ENCODE measurements around the gene TBXA2R.
"Not testable (repeated sequence)": the region's sequence is repeated elsewhere in the genome, so short reads cannot be mapped to it uniquely, and the experiment has no call there.

Gene TBXA2R

DNA sequence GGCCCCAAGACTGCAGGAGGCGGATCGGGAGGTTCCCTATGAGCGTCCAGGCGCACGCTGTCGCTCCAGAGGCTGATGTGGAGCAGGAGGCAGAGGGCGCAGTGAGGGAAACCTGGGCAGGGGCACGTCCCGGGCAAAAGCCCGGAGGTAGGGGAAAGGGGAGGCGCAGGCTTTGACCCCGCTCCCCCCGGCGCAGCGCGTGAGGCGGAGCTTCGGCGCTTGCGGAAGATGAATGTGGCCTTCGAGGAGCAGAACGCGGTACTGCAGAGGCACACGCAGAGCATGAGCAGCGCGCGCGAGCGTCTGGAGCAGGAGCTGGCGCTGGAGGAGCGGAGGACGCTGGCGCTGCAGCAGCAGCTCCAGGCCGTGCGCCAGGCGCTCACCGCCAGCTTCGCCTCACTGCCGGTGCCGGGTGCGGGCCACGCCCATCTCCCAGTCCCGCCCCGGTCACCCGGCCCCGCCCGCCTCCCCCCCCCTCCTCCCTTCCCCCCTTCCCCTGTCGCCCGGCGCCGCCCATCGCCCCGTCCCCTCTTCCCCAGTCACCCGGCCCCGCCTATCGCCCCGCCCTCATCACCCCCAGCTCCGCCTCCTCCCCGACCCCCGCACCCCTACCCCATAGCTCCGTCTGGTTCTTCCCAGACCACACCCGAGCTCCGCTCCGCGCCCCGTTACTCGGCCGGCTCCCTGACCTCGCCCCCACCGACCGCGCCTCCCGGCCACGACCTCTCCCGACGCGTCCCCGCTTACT, 29.8 kb downstream of the TBXA2R start:
- FAIRE-seq = no peak

- FAIRE-seq = no peak
Measured at GRCh38 chr19:3575949-3576673, 30.6 kb downstream of the TBXA2R start.

- FAIRE-seq = no peak
Measured at GRCh38 chr19:3575260-3575741, 31.4 kb downstream of the TBXA2R start.

DNA sequence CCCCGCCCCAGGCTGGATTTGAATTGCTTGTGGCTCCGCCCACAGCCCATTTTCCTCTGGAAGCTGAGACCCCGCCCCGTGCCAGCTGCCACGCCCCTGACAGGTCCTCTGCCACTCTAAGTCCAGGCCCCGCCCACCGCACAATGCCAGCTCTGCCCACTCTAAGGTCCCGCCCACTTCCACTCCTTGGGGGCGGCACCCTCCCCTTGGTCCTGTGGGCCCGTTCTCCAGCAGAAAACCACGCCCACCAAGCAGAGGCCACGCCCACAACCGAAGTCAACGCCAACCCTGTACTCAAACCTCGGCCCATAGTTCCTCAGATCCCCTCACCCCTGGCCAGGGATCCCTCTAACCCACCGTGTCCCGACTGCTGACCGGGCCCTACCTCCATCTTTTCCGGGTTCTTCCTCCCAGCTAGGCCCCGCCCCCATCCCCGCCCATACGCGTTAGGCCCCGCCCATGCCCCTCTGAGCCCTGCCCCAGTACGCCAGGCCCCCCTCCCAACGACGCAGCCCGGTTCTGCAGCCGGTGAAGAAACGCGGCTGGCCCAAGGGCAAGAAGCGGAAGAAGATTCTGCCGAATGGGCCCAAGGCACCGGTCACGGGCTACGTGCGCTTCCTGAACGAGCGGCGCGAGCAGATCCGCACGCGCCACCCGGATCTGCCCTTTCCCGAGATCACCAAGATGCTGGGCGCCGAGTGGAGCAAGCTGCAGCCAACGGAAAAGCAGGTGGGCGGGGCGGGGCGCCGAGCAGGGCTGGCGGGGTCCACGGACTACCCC, 32.6 kb downstream of the TBXA2R start:
- FAIRE-seq = peak; percentile 43

- no peak for FAIRE-seq
Measured at GRCh38 chr19:3573162-3573857, 33.4 kb downstream of the TBXA2R start.

DNA sequence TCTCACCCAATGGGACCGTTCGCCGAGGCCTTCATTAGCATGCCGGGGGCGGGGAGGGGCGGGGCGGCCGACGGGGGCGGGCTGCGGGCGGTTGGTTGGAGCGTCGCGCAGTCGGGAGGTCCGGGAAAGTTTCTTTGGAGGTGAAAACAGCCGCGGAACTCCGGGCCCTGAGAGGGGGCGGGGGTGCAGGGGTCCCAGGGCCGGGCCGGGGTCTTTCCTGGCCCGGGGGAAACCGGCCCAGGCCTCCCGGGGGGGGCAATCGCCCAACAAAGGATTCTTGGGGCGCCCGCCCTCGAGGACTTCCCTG, 33.9 kb downstream of the TBXA2R start, which contains the start of gene HMG20B:
Gene HMG20B (plus strand): TSS at position 90 of the 307 bp plus-strand sequence. CDS start 366 bp downstream, outside the sequence.
- no peak for FAIRE-seq

- FAIRE-seq = peak; percentile 95
Measured at GRCh38 chr19:3572132-3572854, 34.4 kb downstream of the TBXA2R start.

- no peak for FAIRE-seq
Measured at GRCh38 chr19:3570606-3571011, 36.1 kb downstream of the TBXA2R start.

DNA sequence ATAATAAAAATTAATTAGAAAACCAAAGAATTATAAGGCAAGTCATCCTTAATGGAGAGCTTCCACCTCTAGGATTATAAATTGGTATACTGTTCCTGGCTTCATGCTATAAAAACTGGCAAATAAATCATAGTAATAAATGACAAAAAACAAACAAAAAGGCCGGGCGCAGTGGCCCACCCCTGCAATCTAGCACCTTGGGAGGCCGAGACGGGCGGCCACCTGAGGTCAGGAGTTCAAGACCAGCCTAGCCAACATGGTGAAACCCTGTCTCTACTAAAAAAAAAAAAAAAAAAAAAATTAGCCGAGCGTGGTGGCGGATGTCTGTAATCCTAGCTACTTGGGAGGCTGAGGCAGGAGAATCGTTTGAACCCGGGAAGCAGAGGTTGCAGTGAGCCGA, 36.6 kb downstream of the TBXA2R start:
- not testable (repeated sequence) for FAIRE-seq

DNA sequence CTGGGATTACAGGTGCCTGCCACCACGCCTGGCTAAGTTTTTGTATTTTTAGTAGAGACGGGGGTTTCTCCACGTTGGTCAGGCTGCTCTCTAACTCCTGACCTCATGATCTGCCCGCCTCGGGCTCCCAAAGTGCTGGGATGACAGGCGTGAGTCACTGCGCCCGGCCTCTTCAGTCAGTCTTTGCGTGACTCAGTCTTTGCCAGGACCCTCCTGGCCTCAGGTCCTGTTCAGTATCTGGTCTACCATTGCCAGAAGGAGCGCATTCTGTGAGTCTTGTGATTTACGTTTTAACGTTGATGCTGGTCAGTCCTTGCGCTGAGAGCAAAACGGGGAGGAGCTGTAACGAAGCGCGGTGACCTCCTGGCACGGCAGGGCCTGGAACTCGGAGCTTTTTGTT, 41.5 kb downstream of the TBXA2R start:
- FAIRE-seq = no peak

DNA sequence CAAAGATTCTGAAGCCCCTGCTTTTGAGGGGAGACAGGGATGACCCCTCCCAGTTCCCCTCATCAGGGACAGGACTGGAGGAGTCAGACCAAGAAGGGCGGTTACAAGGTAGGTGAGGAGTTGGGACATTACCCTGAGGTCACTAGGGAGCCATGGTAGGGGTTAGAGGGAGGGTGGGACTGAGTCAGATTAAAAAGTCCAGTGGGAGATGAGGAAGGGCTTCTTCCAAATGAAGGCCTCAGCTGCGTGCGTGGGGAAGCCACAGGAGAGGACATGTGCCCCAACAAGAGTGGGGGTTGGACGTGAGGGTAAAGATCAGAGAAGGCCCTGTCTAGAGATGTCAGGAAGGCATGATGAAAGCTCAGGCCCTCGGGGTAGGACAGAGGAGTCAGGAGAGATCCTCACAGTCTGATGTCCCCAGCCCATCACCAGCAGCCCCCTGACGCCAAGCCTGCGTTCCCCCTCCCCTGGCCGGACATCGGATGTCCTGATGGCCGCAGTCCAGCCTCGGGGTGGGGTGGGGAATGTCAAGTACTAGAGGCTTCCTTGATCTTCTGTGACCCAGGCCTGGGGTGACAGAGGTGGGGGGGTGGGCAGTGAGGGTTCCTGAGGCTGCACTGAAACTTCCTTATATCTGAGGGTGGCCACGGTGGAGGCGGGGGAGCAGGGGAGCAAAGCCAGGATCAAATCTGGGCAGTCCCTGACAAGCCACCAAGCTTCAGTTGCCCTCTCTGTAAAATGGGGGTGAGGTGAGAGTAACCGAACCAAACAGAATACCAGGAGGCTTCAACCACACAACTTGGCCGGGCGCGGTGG, 42.8 kb downstream of the TBXA2R start:
- no peak for FAIRE-seq

- FAIRE-seq = no peak
Measured at GRCh38 chr19:3557461-3558248, 49.0 kb downstream of the TBXA2R start, which contains the start of gene MFSD12. Gene MFSD12 (minus strand): TSS chr19:3557586. CDS start chr19:3557403, 183 bp downstream.

DNA sequence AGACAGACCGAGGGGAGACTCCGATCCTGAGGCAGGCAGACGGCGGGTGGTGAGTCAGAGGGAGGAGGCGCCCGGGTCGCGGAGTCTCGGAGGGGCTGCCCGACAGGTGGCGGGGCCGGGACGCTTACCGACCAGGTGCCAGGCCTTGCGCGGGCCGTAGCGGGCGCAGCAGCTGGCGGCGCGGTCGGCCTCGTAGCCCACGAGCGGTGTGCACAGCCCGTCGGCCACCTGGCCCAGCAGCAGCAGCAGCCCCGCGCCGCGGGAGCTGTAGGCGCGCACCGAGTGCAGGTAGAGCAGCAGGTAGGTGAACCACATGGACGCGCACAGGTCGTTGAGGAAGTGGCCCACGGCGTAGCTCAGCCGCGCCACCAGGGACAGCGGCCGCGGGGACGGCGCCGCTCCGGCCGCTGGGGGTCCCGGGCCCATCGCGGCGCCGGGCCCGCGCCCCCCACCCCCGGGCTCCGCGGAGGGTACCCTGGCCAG, 49.7 kb downstream of the TBXA2R start:
- FAIRE-seq = no peak

GRCh38 chr19:3556423-3556977, 50.2 kb downstream of the TBXA2R start:
- FAIRE-seq = no peak

DNA sequence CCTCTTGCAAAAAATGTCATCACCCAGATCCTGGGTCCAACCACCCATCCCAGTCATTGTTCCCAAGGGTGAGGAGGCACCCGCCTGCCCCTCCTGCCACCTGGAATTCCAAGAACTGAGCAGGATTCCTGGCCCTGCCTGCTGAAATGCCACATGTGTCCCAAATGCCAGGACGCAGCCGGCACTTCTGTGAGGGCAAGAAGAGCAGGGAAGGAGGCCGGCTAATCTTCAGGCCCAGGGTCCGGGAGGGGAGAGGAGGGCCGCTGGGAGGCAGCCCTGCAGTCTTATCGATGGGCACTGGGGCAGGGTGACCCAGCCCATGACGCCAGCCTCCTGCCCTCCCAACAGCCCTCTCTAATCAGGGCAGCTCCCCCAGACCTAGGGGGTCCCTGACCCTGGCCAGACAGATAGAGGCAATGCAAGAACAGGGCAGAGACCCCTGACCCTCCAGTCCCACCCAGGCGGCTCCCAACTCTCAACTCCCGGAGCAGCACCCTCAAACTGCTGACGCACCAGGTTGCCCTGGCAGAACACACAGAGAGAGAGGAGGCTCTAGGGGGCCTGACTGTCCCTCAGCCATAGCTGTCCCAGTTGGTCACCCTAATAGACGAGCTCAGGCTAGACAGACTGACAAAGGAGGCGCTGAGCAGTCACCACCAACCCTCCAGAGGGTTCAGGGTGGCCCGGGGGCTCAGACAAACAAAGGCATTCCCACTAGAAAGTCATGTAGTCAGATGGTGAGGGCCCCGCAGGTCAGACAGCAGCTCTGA, 50.8 kb downstream of the TBXA2R start:
- no peak for FAIRE-seq

- FAIRE-seq = no peak
Measured at GRCh38 chr19:3554254-3555083, 52.2 kb downstream of the TBXA2R start.

DNA sequence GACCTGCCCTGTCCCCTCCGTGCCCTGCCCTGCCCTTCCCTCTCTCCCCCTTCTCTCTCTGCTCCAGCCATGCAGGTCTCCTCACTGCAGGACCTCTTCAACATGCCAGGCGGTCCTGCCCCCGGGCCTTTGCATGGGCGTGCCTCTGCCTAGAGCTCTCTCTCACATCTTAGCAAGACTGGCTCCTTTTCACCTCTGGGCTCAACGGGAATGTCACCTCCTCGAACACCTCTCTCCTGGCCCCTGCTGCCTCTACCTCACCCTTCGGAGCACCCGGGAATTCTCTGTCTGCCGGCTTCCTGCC, 54.9 kb downstream of the TBXA2R start:
- no peak for FAIRE-seq
